Lower leg skin (tissue), 4 donors: ENCODE results near the gene CACNA1G. TPM values are rescaled to one million over a fixed set of nuclear protein-coding genes. Genes with fewer than 3 reads are reported as not detected.
A peak's percentile ranks its signal among the peaks of the same experiment; 100 is the strongest.

ENCODE experiments used
- DNase-seq, 2 donors: peaks; one replicate each; pipeline ENCODE4 v3.0.0-alpha.2; 2019; ENCODE audit warnings: low spot score in 2 of 2
- H3K4me3 ChIP-seq: fragments of 200-600 bp; sonication (generic); 2 replicates; pipeline ENCODE4 v1.5.1; 2017; ENCODE audit warnings: mild to moderate bottlenecking, low read depth; ENCODE audit not compliant: poor library complexity, severe bottlenecking
- CTCF ChIP-seq, 3 donors: fragments of 450-650 bp; IDR thresholded peaks; one replicate each; pipeline ENCODE4 v1.5.1; 2016; ENCODE audit warnings: antibody characterized with exemption in 3 of 3, mild to moderate bottlenecking in 3 of 3, moderate library complexity in 2 of 3
- POLR2A ChIP-seq, 2 donors: fragments of 450-650 bp; IDR thresholded peaks; one replicate each; pipeline ENCODE4 v1.6.1; 2016 to 2017; ENCODE audit warnings: antibody characterized with exemption in 2 of 2, mild to moderate bottlenecking in 1 of 2, moderate library complexity in 1 of 2
- WGBS, 2 donors: methylation state at CpG; one replicate each; pipeline ENCODE4 v1.1.5; 2018; 5-methylcytosine and 5-hydroxymethylcytosine counted together
- intact Hi-C: fragments of 100-400 bp; cut with DNase I; formaldehyde crosslinking; loops from one replicate; pipeline ENCODE4 v1.15.0; 2023; ENCODE audit warnings: low total_unique reads
- total RNA-seq, 4 donors: library from RNA; depleted of rRNA; stranded (reverse); fragments of >200 nt; gene quantifications; one replicate each; pipeline ENCODE4 v1.1.0, GENCODE V29; 2016

CACNA1G gene
- total RNA-seq, 4 donors from 2014 or later = 1.3 to 3.1 (median 1.8) TPM

GRCh38 chr17:50547035-50547735, 13.3 kb upstream of the CACNA1G start, which contains the start of gene SPATA20:
SPATA20 (plus strand) TSS chr17:50547174; CDS start chr17:50547209, 35 bp downstream.
- peak; percentile 91 to 99 for DNase-seq
- intact Hi-C loops = loop anchor here (5.0 kb wide), 1 partner anchor 80 kb away; no protein-coding TSS in a partner anchor
- H3K4me3 ChIP-seq = peak within 1 kb of the TSS; percentile 39
- TF ChIP-seq CTCF (IDR thresholded peaks at IDR 0.05) (peak in 1 of 3 donors; percentile 86), POLR2A (IDR thresholded peaks at IDR 0.05) (peak in 1 of 2 donors; percentile 15)
- 1 to 2% methylated on average over 19 to 27 of the region's 42 CpGs for WGBS, 2 donors

GRCh38 chr17:50547736-50548083, 12.8 kb upstream of the CACNA1G start:
- intact Hi-C loops = loop anchor here (5.0 kb wide), 1 partner anchor 80 kb away; no protein-coding TSS in a partner anchor

GRCh38 chr17:50548831-50549230, 11.7 kb upstream of the CACNA1G start:
- 89 to 93% methylated on average over 17 to 18 of the region's 18 CpGs for WGBS, 2 donors
- no peak for DNase-seq
- TF ChIP-seq CTCF (IDR thresholded peaks at IDR 0.05) (no peak), POLR2A (IDR thresholded peaks at IDR 0.05) (no peak)
- no peak overlapping the region for H3K4me3 ChIP-seq
- intact Hi-C loops = loop anchor here (5.0 kb wide), 1 partner anchor 78 kb away; no protein-coding TSS in a partner anchor

More at GRCh38 chr17:50547736-50548083, 12.8 kb upstream of the CACNA1G start:
- H3K4me3 ChIP-seq = no peak overlapping the region
- 29 to 36% methylated on average over 4 to 5 of the region's 5 CpGs for WGBS, 2 donors
- peak in 1 of 2 donors; percentile 86 for DNase-seq
- no peak for TF ChIP-seq POLR2A (IDR thresholded peaks at IDR 0.05)
- TF ChIP-seq CTCF (IDR thresholded peaks at IDR 0.05) = no peak

- DNase-seq = no peak
- TF ChIP-seq POLR2A (IDR thresholded peaks at IDR 0.05) (no peak), CTCF (IDR thresholded peaks at IDR 0.05) (no peak)
- WGBS, 2 donors = 87 to 91% methylated on average over 17 to 19 of the region's 19 CpGs
- intact Hi-C loops = loop anchor here (5.0 kb wide), 1 partner anchor 78 kb away; no protein-coding TSS in a partner anchor
- H3K4me3 ChIP-seq = no peak overlapping the region
Observed at GRCh38 chr17:50549256-50549941, 11.1 kb upstream of the CACNA1G start.

GRCh38 chr17:50549969-50550368, 10.5 kb upstream of the CACNA1G start:
- H3K4me3 ChIP-seq = no peak overlapping the region
- 93 to 95% methylated on average over 11 of the region's 11 CpGs for WGBS, 2 donors
- DNase-seq = no peak
- TF ChIP-seq POLR2A (IDR thresholded peaks at IDR 0.05) (no peak), CTCF (IDR thresholded peaks at IDR 0.05) (no peak)
- intact Hi-C loops = loop anchor here (5.0 kb wide), 2 partner anchors 77 to 132 kb away; no protein-coding TSS in a partner anchor
